Small intestine (tissue), 16 donors: Measurements from ENCODE around the gene PTPDC1. TPM values are rescaled to one million over a fixed set of nuclear protein-coding genes. Genes with fewer than 3 reads are reported as not detected.

Source experiments
- DNase-seq, 2 donors: peaks; one replicate each; pipeline versions ENCODE4 v3.0.0 to v3.0.0-alpha.2; 2013
- FAIRE-seq: peaks from 2 replicates; lab custom pipeline; 2012; peaks lifted over from hg19 to GRCh38; lab: Jason Lieb, UNC
- H3K27ac ChIP-seq, 3 donors: one replicate each; pipeline ENCODE4 v1.5.1; 2013; ENCODE audit warnings: low read length in 2 of 3, mild to moderate bottlenecking in 2 of 3, control low read depth in 1 of 3, inconsistent platforms in 1 of 3, low read depth in 1 of 3, moderate library complexity in 1 of 3
- H3K27me3 ChIP-seq, 3 donors: one replicate each; pipeline ENCODE4 v1.6.1; 2013; ENCODE audit warnings: low read length in 3 of 3, inconsistent platforms in 1 of 3; ENCODE audit not compliant: control insufficient read depth in 3 of 3, insufficient read depth in 3 of 3
- H3K36me3 ChIP-seq, 3 donors: one replicate each; pipeline ENCODE4 v1.6.1; 2013; ENCODE audit warnings: low read length in 3 of 3, inconsistent platforms in 1 of 3, low read depth in 1 of 3, mild to moderate bottlenecking in 1 of 3, moderate library complexity in 1 of 3; ENCODE audit not compliant: control insufficient read depth in 3 of 3, insufficient read depth in 2 of 3
- H3K4me1 ChIP-seq, 3 donors: one replicate each; pipeline ENCODE4 v1.6.1; 2013; ENCODE audit warnings: low read length in 2 of 3, inconsistent platforms in 1 of 3, low read depth in 1 of 3, mild to moderate bottlenecking in 1 of 3, moderate library complexity in 1 of 3; ENCODE audit not compliant: control insufficient read depth in 3 of 3, insufficient read depth in 2 of 3
- H3K4me3 ChIP-seq, 3 donors: one replicate each; pipeline ENCODE4 v1.5.1; 2013; ENCODE audit warnings: low read length in 3 of 3, control low read depth in 1 of 3, inconsistent platforms in 1 of 3, low read depth in 1 of 3, mild to moderate bottlenecking in 1 of 3, moderate library complexity in 1 of 3
- H3K9me3 ChIP-seq, 2 donors: one replicate each; pipeline ENCODE4 v1.6.1; 2013; ENCODE audit warnings: low read depth in 1 of 2, low read length in 1 of 2; ENCODE audit not compliant: control insufficient read depth in 2 of 2, insufficient read depth in 1 of 2
- WGBS, 3 donors: extraction: QIAGEN DNeasy Blood & Tissue Kit; methylation state at CpG; one replicate each; pipeline ENCODE4 v1.1.7; 2013; 5-methylcytosine and 5-hydroxymethylcytosine counted together
- long read RNA-seq, 10 donors: transcript quantifications; one replicate each; lab custom pipeline, GENCODE V29; 2026
- polyA plus RNA-seq, 4 donors: library from polyadenylated mRNA; stranded (reverse) in 3 of 4; unstranded in 1 of 4; fragments of 200-250 nt in 3 of 4; fragments of 120-200 nt in 1 of 4; gene quantifications; one replicate each; pipeline versions ENCODE4 v1.2.1 to v1.2.3, GENCODE V29; 2013
- donor health status: healthy with polysubstance abuse.
- donor health status: control.
- donor health status: control.
- donor health status: Bipolar disorder and iron deficiency.
- donor health status: healthy.

The PTPDC1 gene, protein sequence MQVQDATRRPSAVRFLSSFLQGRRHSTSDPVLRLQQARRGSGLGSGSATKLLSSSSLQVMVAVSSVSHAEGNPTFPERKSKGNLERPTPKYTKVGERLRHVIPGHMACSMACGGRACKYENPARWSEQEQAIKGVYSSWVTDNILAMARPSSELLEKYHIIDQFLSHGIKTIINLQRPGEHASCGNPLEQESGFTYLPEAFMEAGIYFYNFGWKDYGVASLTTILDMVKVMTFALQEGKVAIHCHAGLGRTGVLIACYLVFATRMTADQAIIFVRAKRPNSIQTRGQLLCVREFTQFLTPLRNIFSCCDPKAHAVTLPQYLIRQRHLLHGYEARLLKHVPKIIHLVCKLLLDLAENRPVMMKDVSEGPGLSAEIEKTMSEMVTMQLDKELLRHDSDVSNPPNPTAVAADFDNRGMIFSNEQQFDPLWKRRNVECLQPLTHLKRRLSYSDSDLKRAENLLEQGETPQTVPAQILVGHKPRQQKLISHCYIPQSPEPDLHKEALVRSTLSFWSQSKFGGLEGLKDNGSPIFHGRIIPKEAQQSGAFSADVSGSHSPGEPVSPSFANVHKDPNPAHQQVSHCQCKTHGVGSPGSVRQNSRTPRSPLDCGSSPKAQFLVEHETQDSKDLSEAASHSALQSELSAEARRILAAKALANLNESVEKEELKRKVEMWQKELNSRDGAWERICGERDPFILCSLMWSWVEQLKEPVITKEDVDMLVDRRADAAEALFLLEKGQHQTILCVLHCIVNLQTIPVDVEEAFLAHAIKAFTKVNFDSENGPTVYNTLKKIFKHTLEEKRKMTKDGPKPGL
- 1 to 10 TPM; 1.4 to 6.7 (median 1.9) TPM for polyA plus RNA-seq
- long read RNA-seq, donor 1 = 0 reads
- long read RNA-seq, donor 2 = 0 reads
- long read RNA-seq, donor 3, partial matches to known transcripts = 0 of 1 reads
- long read RNA-seq, donor 3, other reads (novel, unspliced or antisense) = 0 of 1 reads
- long read RNA-seq, donor 4 = 0 reads
- long read RNA-seq, donor 5 = 0 reads
- long read RNA-seq, donor 6 = 0 reads
- long read RNA-seq, donor 7, full-length matches to known transcripts = 3 of 3 reads
- long read RNA-seq, donor 7, partial matches to known transcripts = 0 of 3 reads
- long read RNA-seq, donor 7, other reads (novel, unspliced or antisense) = 0 of 3 reads
- long read RNA-seq, donor 8 = 0 reads
- long read RNA-seq, donor 9, partial matches to known transcripts = 0 of 1 reads
- long read RNA-seq, donor 9, other reads (novel, unspliced or antisense) = 0 of 1 reads
- long read RNA-seq, donor 10 = 0 reads

DNA sequence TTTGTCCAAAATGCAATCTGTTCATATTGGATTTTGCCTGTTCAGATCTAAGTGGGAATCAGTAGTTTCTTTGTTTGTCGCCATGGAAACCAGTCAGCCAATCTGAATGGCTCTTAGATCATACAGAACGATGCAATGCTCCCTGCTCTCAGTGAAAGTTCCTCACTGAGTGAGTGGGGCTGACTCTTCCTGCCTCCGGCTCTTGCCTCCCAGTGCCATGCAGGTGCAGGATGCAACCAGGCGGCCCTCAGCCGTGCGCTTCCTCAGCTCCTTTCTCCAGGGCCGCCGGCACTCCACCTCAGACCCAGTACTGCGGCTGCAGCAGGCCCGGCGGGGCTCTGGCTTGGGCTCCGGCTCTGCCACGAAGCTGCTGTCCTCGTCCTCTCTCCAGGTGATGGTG lies at the start of gene PTPDC1:
PTPDC1 (plus strand) TSS at position 151 of the 400 bp plus-strand sequence; CDS start at position 218, 67 bp downstream.
- no peak for FAIRE-seq
- WGBS, 3 donors = 85 to 94% (median 90%) methylated on average over 14 of the region's 14 CpGs
- no peak within 1 kb of the TSS for H3K27ac ChIP-seq

GRCh38 chr9:94034511-94034910 lies 49.8 kb upstream of the PTPDC1 start:
- Histone ChIP-seq H3K4me3 (no peak overlapping the region), H3K27ac (no peak overlapping the region), H3K36me3 (no peaks in the 10 kb centered on the region), H3K4me1 (peaks cover 0 to 4% (median 4%) of the 10 kb centered on the region in 3 donors), H3K9me3 (no peaks in the 10 kb centered on the region), H3K27me3 (no peaks in the 10 kb centered on the region)
- DNase-seq (no peak), FAIRE-seq (no peak)

More for the DNA sequence above, at the start of gene PTPDC1:
- no peak for DNase-seq
- H3K36me3 ChIP-seq = peaks cover 0 to 8% (median 2%) of the 10 kb centered on the region in 3 donors
- no peak within 1 kb of the TSS for H3K4me3 ChIP-seq
- H3K9me3 ChIP-seq = no peaks in the 10 kb centered on the region
- no peaks in the 10 kb centered on the region for H3K4me1 ChIP-seq
- H3K27me3 ChIP-seq = no peaks in the 10 kb centered on the region

DNA sequence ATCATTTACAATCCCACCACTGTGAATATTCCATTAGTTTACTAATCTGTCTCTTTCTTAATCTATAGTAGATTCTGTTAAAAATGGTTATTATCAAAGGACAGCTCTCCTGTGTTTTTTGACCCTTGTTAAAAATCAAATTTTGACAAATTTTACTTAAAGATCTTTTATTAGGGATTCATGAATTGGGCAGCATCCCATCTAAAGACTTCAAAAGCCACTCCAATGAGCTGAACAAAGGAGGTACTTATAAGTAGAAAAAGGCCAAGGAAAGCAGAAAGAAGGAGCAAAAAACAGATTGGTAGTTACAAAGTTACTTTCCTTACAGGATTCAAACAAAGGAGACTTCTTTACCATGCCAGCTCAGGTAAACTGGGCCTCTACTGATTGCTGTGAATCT lies 44.5 kb upstream of the PTPDC1 start:
- Histone ChIP-seq H3K27ac (no peak overlapping the region), H3K27me3 (no peaks in the 10 kb centered on the region), H3K9me3 (no peaks in the 10 kb centered on the region), H3K4me3 (no peak overlapping the region), H3K36me3 (no peaks in the 10 kb centered on the region), H3K4me1 (no peaks in the 10 kb centered on the region)
- no peak for DNase-seq
- FAIRE-seq = no peak

- no peak for DNase-seq
These were observed 41.5 kb upstream of the PTPDC1 start for GRCh38 chr9:94042516-94043360.

GRCh38 chr9:94054716-94055115 lies 29.5 kb upstream of the PTPDC1 start:
- Histone ChIP-seq H3K9me3 (peaks cover 0 to 9% of the 10 kb centered on the region in 2 donors), H3K27me3 (no peaks in the 10 kb centered on the region), H3K27ac (no peak overlapping the region), H3K4me3 (no peak overlapping the region), H3K4me1 (peaks cover 0 to 4% (median 0%) of the 10 kb centered on the region in 3 donors), H3K36me3 (no peaks in the 10 kb centered on the region)
- FAIRE-seq = no peak
- 90 to 98% (median 93%) methylated on average over 2 of the region's 2 CpGs for WGBS, 3 donors
- no peak for DNase-seq

More at GRCh38 chr9:94042516-94043360, 41.5 kb upstream of the PTPDC1 start:
- 77 to 86% (median 78%) methylated on average over 5 of the region's 5 CpGs for WGBS, 3 donors
- no peaks in the 10 kb centered on the region for H3K27me3 ChIP-seq
- no peaks in the 10 kb centered on the region for H3K9me3 ChIP-seq
- H3K36me3 ChIP-seq = no peaks in the 10 kb centered on the region
- H3K27ac ChIP-seq = no peak overlapping the region
- no peak overlapping the region for H3K4me3 ChIP-seq
- no peak for FAIRE-seq
- no peaks in the 10 kb centered on the region for H3K4me1 ChIP-seq

DNA sequence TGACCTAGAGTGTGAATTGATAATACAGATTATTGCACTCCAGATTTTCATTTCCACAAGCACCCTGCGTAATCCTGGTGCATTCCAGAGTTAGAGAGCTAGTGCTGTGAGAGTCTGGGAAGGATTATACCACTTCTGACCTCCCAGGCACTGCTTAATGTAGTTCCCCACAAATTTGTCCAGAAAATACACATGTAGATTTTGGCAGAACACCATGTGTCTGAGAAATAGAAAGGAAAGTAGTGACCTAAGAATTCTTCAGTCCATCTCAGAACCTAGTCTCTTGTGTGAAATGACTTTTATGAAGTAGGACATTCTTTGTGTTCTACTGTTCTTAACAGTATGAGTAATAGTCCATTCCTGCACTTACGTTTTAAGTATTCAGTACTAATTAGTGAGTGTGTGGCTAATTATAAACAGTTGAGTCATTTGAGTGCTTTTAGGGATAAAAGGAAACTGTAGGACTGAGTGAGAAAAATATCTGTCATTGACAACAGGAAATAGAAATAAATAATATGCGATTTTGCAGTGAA lies 27.8 kb upstream of the PTPDC1 start:
- Histone ChIP-seq H3K27me3 (no peaks in the 10 kb centered on the region), H3K9me3 (peaks cover 0 to 6% of the 10 kb centered on the region in 2 donors), H3K27ac (no peak overlapping the region), H3K4me1 (peaks cover 0 to 4% (median 0%) of the 10 kb centered on the region in 3 donors), H3K4me3 (no peak overlapping the region), H3K36me3 (peaks cover 0 to 2% (median 0%) of the 10 kb centered on the region in 3 donors)
- FAIRE-seq = no peak
- DNase-seq = no peak
- WGBS, 3 donors = 44 to 59% (median 51%) methylated on average over 3 of the region's 3 CpGs

- Histone ChIP-seq H3K4me3 (no peak overlapping the region), H3K9me3 (peaks cover 0 to 13% of the 10 kb centered on the region in 2 donors), H3K36me3 (peaks cover 0 to 2% (median 0%) of the 10 kb centered on the region in 3 donors), H3K27me3 (no peaks in the 10 kb centered on the region), H3K27ac (no peak overlapping the region), H3K4me1 (peaks cover 0 to 4% (median 0%) of the 10 kb centered on the region in 3 donors)
- peak in 1 of 2 donors; percentile 54 for DNase-seq
- 90 to 100% (median 93%) methylated on average over 1 of the region's 1 CpG for WGBS, 3 donors
- FAIRE-seq = no peak
These were observed 26.3 kb upstream of the PTPDC1 start for GRCh38 chr9:94057918-94058317.
